ENCODE data around the gene HARS2.
"Not testable (repeated sequence)": the region's sequence is repeated elsewhere in the genome, so short reads cannot be mapped to it uniquely, and the experiment has no call there.

The HARS2 gene

DNA sequence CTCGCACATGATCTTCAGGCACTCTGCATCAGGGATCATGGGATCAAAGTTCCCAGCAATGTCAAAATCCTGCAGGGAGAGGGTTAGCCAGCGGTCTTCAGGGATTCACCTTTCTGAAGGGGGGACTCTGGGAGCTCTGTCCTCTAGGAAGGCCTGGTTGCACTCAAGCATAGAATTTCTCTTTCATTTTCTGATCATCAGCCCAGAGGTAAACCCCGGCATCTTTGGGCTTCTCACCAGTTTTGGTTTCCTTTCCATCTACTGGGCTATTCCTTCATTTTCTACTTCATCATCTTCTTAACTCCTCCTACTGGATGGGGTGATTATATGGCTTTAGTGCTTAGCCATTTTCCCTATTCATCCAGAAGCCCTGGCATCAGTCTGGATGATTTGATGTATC lies 13.3 kb upstream of the HARS2 start:
- Mint-ChIP-seq H3K27ac (no peak overlapping the region), H3K36me3 (peaks cover 70% of the 10 kb centered on the region), H3K9me3 (no peaks in the 10 kb centered on the region), H3K4me3 (no peak overlapping the region), H3K27me3 (no peaks in the 10 kb centered on the region), H3K4me1 (no peaks in the 10 kb centered on the region)
- ATAC-seq: no peak

DNA sequence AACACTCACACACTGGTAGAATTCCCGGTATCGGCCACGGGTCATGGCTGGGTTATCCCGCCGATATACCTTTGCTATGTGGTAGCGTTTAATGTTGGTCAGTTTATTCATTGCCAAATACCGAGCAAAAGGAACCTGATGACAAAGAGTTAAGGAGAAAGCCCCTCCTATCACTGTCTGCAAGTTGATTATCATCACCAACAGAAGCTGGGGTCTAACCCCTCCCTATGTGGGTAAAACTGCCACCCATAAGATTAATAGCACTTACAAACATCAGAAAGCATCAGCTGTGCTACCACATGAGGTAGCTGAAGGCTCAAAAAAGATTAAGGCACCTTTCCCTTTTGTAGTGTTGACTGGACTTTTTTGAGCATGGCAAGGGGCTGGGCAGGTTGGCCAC lies 12.3 kb upstream of the HARS2 start:
- no peak overlapping the region for H3K27ac Mint-ChIP-seq
- peaks cover 65% of the 10 kb centered on the region for H3K36me3 Mint-ChIP-seq
- H3K4me3 Mint-ChIP-seq: no peak overlapping the region
- no peaks in the 10 kb centered on the region for H3K9me3 Mint-ChIP-seq
- ATAC-seq: no peak
- H3K27me3 Mint-ChIP-seq: no peaks in the 10 kb centered on the region
- no peaks in the 10 kb centered on the region for H3K4me1 Mint-ChIP-seq

DNA sequence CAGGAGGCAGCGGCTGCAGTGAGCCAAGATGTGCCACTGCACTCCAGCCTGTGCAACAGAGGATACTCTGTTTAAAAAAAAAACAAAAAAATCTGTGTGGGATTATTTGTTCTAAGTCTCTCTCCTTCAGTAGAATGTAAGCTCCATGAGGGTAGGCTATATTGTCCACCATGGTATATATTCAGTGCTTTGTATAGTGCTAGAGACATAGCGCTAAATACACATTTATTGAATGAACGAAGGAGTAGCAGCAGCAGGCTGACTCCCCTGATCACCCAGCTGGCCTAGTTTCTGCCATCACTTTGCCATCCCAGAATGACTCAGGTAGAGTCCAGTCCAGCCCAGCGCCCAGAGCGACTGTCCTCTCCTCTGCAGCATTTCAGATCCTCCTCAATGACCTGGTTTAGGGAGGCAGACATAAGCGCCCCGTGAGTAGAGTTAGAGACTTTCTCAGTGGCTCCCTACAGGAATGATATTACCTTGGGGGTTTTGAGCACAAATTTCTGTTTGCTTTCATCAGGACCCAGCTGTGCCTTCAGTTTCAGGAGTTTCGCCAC lies 801 bp upstream of the HARS2 start:
- ATAC-seq: no peak
- H3K27ac Mint-ChIP-seq: peak overlapping the region; percentile 95
- peak overlapping the region; percentile 99 for H3K4me3 Mint-ChIP-seq
- peaks cover 25% of the 10 kb centered on the region for H3K4me1 Mint-ChIP-seq
- peaks cover 14% of the 10 kb centered on the region for H3K36me3 Mint-ChIP-seq
- H3K27me3 Mint-ChIP-seq: no peaks in the 10 kb centered on the region
- H3K9me3 Mint-ChIP-seq: no peaks in the 10 kb centered on the region

DNA sequence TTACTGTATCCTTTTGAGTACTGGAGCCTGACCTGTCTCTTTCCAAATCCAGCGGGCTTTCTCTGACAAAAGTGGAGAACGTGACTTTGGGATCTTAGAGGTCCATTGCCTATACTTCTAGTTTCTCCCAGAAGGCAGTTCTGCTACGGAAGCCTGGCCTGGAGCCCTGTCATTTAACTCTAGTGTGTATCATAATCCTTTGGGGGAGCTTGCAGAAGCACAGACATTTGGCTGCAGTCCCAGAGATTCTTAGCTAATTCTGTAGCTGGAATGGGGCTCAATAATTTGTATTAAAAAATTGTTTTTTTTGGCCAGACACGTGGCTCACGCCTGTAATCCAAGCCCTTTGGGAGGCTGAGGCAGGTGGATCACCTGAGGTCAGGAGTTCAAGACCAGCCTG lies 3.0 kb downstream of the HARS2 start:
- Mint-ChIP-seq H3K36me3 (peaks cover 50% of the 10 kb centered on the region), H3K4me3 (no peak overlapping the region), H3K4me1 (peaks cover 25% of the 10 kb centered on the region), H3K9me3 (no peaks in the 10 kb centered on the region), H3K27me3 (no peaks in the 10 kb centered on the region), H3K27ac (no peak overlapping the region)
- no peak for ATAC-seq

GRCh38 chr5:140696891-140697492 lies 5.7 kb downstream of the HARS2 start:
- no peak for ATAC-seq
- H3K27me3 Mint-ChIP-seq: no peaks in the 10 kb centered on the region
- no peaks in the 10 kb centered on the region for H3K9me3 Mint-ChIP-seq
- peaks cover 26% of the 10 kb centered on the region for H3K4me1 Mint-ChIP-seq
- H3K27ac Mint-ChIP-seq: no peak overlapping the region
- H3K36me3 Mint-ChIP-seq: peaks cover 67% of the 10 kb centered on the region
- no peak overlapping the region for H3K4me3 Mint-ChIP-seq

GRCh38 chr5:140700177-140701144 lies 9.2 kb downstream of the HARS2 start, which contains the start of gene ZMAT2:
Gene ZMAT2, plus strand, starts transcription at chr5:140700447. Its CDS starts 14 bp downstream, at chr5:140700461.
- H3K27ac Mint-ChIP-seq: peak within 1 kb of the TSS; percentile 96
- peaks cover 27% of the 10 kb centered on the region for H3K4me1 Mint-ChIP-seq
- peaks cover 79% of the 10 kb centered on the region for H3K36me3 Mint-ChIP-seq

GRCh38 chr5:140707812-140708211 lies 16.6 kb downstream of the HARS2 start:
- no peaks in the 10 kb centered on the region for H3K9me3 Mint-ChIP-seq
- no peak overlapping the region for H3K4me3 Mint-ChIP-seq
- no peak for ATAC-seq
- H3K36me3 Mint-ChIP-seq: peaks cover 38% of the 10 kb centered on the region
- no peaks in the 10 kb centered on the region for H3K27me3 Mint-ChIP-seq
- H3K27ac Mint-ChIP-seq: no peak overlapping the region
- peaks cover 23% of the 10 kb centered on the region for H3K4me1 Mint-ChIP-seq

More at GRCh38 chr5:140700177-140701144, 9.2 kb downstream of the HARS2 start, which contains the start of gene ZMAT2:
- Mint-ChIP-seq H3K4me3 (peak within 1 kb of the TSS; percentile 99), H3K9me3 (no peaks in the 10 kb centered on the region), H3K27me3 (no peaks in the 10 kb centered on the region)
- ATAC-seq: peak; percentile 99

GRCh38 chr5:140708787-140709186 lies 17.5 kb downstream of the HARS2 start:
- Mint-ChIP-seq H3K36me3 (peaks cover 31% of the 10 kb centered on the region), H3K27ac (peak overlapping the region; percentile 89), H3K4me1 (peaks cover 23% of the 10 kb centered on the region)
- H3K9me3 Mint-ChIP-seq, ATAC-seq, H3K27me3 Mint-ChIP-seq, H3K4me3 Mint-ChIP-seq: not testable (repeated sequence)

GRCh38 chr5:140710899-140711552 lies 19.8 kb downstream of the HARS2 start:
- peak overlapping the region; percentile 89 for H3K27ac Mint-ChIP-seq
- peaks cover 12% of the 10 kb centered on the region for H3K36me3 Mint-ChIP-seq
- H3K4me1 Mint-ChIP-seq: peaks cover 23% of the 10 kb centered on the region
- H3K4me3 Mint-ChIP-seq: peak overlapping the region; percentile 82
- peak; percentile 94 for ATAC-seq
- H3K9me3 Mint-ChIP-seq: no peaks in the 10 kb centered on the region
- no peaks in the 10 kb centered on the region for H3K27me3 Mint-ChIP-seq

DNA sequence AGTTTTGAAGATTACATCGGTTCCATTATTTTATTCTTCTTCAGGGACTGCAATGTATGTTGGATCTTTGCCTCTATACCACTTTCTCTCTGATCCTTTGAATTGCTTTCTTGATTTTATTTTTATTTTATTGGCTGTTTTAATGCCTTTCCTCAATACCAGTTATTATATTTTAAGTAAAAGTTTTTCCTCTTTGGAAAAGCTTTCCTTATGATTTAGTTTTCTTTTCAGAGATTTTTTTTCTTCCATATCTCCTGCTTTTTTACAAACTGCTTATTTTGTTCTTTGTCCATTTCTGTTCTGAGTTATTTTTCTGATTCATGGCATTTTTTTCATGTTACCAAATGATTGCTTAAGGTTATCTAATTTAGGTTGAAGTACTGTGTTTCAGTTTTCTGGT lies 20.5 kb downstream of the HARS2 start:
- peak overlapping the region; percentile 89 for H3K27ac Mint-ChIP-seq
- no peaks in the 10 kb centered on the region for H3K27me3 Mint-ChIP-seq
- H3K9me3 Mint-ChIP-seq: no peaks in the 10 kb centered on the region
- peaks cover 10% of the 10 kb centered on the region for H3K36me3 Mint-ChIP-seq
- ATAC-seq: no peak
- H3K4me1 Mint-ChIP-seq: peaks cover 23% of the 10 kb centered on the region
- peak overlapping the region; percentile 7 for H3K4me3 Mint-ChIP-seq

GRCh38 chr5:140713562-140714094 lies 22.4 kb downstream of the HARS2 start:
- H3K36me3 Mint-ChIP-seq: no peaks in the 10 kb centered on the region

GRCh38 chr5:140716238-140716637 lies 25.0 kb downstream of the HARS2 start:
- not testable (repeated sequence) for H3K4me3 Mint-ChIP-seq, ATAC-seq, H3K36me3 Mint-ChIP-seq, H3K27me3 Mint-ChIP-seq, H3K27ac Mint-ChIP-seq, H3K9me3 Mint-ChIP-seq
- H3K4me1 Mint-ChIP-seq: peaks cover 17% of the 10 kb centered on the region

More at GRCh38 chr5:140713562-140714094, 22.4 kb downstream of the HARS2 start:
- Mint-ChIP-seq H3K4me1 (peaks cover 23% of the 10 kb centered on the region), H3K9me3 (no peaks in the 10 kb centered on the region), H3K27me3 (no peaks in the 10 kb centered on the region), H3K4me3 (no peak overlapping the region), H3K27ac (no peak overlapping the region)
- ATAC-seq: no peak

DNA sequence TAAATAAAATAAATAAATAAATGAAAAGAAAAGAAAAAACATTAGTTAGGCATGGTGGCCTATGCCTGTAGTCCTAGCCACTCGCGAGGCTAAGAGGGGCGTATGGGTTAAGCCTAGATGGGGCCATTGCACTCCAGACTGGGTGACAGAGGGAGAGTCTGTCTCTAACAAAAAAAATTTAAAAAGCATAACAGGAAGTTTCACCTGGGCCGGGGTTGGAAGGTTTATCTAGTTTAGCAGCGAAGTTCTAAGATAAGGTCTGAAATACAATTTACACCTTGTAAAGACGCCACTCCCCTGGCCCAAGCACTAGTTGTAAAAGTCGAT lies 27.0 kb downstream of the HARS2 start:
- ATAC-seq: no peak
- Mint-ChIP-seq H3K4me1 (peaks cover 9% of the 10 kb centered on the region), H3K36me3 (no peaks in the 10 kb centered on the region), H3K9me3 (no peaks in the 10 kb centered on the region), H3K27ac (no peak overlapping the region), H3K27me3 (no peaks in the 10 kb centered on the region), H3K4me3 (no peak overlapping the region)

GRCh38 chr5:140720738-140721137 lies 29.5 kb downstream of the HARS2 start:
- Mint-ChIP-seq H3K27me3 (peaks cover 14% of the 10 kb centered on the region), H3K4me1 (peaks cover 12% of the 10 kb centered on the region)
- H3K9me3 Mint-ChIP-seq, H3K27ac Mint-ChIP-seq, H3K36me3 Mint-ChIP-seq, ATAC-seq, H3K4me3 Mint-ChIP-seq: not testable (repeated sequence)

- Mint-ChIP-seq H3K27me3 (peaks cover 21% of the 10 kb centered on the region), H3K4me1 (peaks cover 17% of the 10 kb centered on the region)
- ATAC-seq, H3K4me3 Mint-ChIP-seq, H3K9me3 Mint-ChIP-seq, H3K36me3 Mint-ChIP-seq, H3K27ac Mint-ChIP-seq: not testable (repeated sequence)
Measured at GRCh38 chr5:140721395-140721794, 30.1 kb downstream of the HARS2 start.
